Esophagus muscularis mucosa (tissue), 4 donors: ENCODE measurements around the gene TMEM54.

ENCODE experiments used
- EP300 ChIP-seq: sonication (generic); formaldehyde crosslinking; IDR thresholded peaks from one replicate; pipeline ENCODE4 v1.6.1; 2017; ENCODE audit warnings: antibody characterized with exemption
- POLR2A ChIP-seq: fragments of 450-650 bp; IDR thresholded peaks from one replicate; pipeline ENCODE4 v1.6.1; 2017; ENCODE audit warnings: antibody characterized with exemption, moderate library complexity, mild to moderate bottlenecking, low read depth
- POLR2AphosphoS5 ChIP-seq, 2 donors: sonication (generic); formaldehyde crosslinking; IDR thresholded peaks; one replicate each; pipeline ENCODE4 v1.6.1; 2017; ENCODE audit warnings: antibody characterized with exemption in 2 of 2
- TF ChIP-seq, protein P1 (sequence below), 3 experiments: fragments of 200-600 bp in 2 of 3; fragments of 450-650 bp in 1 of 3; sonication (generic) in 2 of 3; IDR thresholded peaks; one replicate each; pipeline ENCODE4 v1.5.1; 2017 to 2019; ENCODE audit warnings: antibody characterized with exemption in 3 of 3, mild to moderate bottlenecking in 2 of 3, moderate library complexity in 1 of 3

DNA sequence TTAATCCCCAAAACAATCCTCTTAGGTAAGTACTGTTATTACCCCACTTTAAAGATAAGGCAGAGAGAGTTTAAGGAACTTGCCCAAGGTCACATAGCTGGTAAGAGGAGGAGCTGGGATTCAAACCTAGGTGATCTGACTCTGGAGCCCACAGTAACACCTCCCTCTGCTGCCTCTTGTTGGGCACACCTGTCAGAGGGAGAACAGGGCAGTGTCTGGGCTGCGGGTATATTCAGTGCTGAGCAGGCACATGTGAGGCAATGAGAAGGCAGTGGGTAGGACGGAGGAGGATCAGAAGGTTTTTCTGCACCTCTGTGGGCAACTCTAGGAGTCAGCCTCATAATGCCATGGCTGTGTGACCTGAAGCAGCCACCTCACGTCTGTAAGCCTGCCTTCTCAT, 13.1 kb downstream of the TMEM54 start:
- TF ChIP-seq POLR2A (no peak), POLR2AphosphoS5 (IDR thresholded peaks at IDR 0.05) (no peak), EP300 (no peak)
- TF ChIP-seq, protein P1, sequence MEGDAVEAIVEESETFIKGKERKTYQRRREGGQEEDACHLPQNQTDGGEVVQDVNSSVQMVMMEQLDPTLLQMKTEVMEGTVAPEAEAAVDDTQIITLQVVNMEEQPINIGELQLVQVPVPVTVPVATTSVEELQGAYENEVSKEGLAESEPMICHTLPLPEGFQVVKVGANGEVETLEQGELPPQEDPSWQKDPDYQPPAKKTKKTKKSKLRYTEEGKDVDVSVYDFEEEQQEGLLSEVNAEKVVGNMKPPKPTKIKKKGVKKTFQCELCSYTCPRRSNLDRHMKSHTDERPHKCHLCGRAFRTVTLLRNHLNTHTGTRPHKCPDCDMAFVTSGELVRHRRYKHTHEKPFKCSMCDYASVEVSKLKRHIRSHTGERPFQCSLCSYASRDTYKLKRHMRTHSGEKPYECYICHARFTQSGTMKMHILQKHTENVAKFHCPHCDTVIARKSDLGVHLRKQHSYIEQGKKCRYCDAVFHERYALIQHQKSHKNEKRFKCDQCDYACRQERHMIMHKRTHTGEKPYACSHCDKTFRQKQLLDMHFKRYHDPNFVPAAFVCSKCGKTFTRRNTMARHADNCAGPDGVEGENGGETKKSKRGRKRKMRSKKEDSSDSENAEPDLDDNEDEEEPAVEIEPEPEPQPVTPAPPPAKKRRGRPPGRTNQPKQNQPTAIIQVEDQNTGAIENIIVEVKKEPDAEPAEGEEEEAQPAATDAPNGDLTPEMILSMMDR (IDR thresholded peaks at IDR 0.05) = no peak
